GM18498 (cell line): ENCODE measurements around the gene CCR3.
A peak's percentile ranks its signal among the peaks of the same experiment; 100 is the strongest.

Source experiments
- ATAC-seq: cut with Tn5 transposase; IDR thresholded peaks from one replicate; pipeline ENCODE4 v1.9.1; 2021; ENCODE audit warnings: mild to moderate bottlenecking, moderate library complexity; ENCODE audit not compliant: unreplicated experiment

The CCR3 gene

DNA sequence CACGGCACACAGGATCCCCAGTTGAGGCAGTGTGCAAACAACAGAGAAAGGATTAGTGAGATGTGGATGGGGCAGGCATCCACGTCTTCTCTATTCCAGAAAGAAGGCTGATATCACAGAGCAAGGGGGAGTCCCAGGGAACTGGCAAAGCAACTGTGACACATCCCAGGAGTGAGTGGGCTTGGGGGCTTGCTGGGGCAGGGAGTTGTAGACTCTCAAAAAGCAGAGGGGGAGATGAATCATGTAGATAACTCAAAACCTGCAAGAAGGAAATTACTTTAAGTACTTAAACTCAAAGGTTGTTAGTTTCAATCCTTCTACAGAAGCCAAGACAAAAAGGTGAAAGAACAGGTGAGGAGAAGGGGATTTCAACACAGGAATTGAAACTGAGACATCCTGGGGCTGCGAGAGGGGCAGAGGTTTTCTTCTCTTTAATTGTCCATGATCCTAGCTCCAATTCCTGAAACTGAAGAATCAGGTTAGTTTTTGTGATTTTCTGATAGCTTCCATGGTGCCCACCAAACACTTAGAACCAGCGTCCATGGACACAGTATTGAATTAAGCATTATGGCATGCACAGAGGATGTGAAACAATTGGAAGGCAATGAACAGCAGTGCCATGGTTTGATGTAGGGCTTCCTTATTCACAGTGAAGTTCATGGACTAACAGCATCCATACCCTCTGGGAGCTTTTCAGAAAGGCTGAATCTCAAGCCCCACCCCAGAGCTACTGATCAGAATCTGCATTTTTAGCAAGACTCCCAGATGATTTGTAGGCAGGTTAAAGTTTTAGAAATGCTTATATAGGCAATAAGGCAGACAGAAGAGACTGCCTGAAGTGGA, 52.0 kb downstream of the CCR3 start:
- no peak for ATAC-seq

DNA sequence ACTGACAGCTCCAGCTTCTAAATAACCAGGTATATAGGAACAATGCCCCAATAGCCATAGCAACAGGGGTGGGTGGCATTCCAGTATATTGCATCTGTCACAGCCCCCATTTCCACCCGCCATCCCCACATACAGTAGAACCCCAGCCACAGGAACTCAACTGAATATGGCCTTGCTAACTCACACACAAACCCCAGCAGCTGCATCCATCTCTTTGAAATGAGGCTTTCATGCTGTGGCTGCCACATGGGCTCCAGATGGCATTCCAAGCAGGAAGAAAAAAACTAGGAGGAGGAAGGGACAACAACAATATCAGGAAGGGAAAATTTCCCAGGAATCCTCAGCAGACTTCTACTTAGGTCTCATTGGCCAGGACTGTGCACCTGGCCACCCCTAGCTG, 54.6 kb downstream of the CCR3 start:
- no peak for ATAC-seq

DNA sequence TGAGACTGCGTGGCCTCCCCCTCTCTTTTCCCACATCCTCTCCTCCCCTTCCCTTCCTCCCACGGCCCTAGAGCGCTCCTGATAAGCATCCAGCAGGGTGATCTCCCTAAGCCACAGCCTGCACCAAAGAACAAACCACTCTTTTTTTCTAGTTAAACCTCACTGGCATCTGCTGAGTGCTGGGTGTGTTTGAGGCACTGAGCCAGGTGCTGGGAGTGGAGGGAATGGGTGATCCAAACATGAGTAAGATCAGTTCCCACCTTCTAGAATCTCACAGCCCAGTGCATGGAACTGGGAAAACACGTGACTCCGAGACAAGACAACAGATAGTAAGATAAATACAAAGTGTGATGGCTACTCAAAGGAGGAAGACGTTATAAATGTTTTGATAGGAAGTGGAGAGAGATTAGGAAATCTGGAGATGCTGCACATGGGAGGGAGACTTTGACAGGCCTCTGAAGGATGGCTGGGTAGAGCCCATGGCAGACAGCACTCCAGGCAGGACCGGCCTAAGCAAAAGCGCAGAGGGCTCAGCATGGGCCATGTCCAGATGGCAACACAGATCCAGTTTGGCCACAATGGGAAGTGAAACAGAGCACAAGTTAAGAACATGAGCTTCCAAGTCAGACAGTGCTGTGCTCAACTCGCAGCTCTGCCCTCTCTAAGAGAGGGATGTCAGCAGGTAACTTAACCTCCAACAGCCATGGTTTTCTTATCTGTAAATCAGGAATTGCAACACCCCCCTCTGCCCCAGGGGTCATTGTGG, 55.6 kb downstream of the CCR3 start:
- ATAC-seq, result no peak

DNA sequence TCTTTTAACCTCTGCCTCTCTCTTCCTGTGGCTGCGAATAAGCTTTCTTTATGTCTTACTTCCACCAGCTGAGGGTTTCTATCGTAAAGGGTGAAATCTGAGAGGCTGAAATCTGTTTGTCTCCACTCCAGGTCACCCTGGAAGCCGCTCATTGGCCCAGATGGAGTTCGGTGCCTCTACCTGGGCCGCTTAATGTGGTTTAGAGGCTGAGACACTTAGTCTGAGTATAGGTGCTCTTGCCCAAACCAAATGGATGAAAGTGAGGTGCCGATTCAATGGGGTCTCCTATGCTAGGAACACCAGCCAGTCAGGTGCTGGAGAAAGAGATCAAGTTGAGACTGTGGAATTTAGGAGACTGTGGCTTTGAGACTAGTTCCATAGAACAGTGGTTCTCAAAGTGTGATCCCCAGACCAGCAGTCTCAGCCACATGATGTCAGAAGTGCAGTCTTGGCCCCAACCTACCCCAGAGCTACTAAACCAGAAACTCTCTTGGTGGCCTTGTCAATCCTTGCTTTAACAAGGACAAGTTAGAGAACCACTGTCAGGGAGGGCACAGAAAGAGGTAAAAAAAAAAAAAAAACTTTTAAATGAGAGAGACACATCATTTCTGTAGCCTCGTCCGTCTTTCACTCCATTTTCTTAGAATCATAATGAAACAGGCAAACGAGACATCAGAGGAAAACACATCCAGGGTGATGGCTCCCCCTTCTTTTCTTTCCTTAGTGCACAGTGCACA, 56.8 kb downstream of the CCR3 start:
- ATAC-seq, result peak; percentile 46

DNA sequence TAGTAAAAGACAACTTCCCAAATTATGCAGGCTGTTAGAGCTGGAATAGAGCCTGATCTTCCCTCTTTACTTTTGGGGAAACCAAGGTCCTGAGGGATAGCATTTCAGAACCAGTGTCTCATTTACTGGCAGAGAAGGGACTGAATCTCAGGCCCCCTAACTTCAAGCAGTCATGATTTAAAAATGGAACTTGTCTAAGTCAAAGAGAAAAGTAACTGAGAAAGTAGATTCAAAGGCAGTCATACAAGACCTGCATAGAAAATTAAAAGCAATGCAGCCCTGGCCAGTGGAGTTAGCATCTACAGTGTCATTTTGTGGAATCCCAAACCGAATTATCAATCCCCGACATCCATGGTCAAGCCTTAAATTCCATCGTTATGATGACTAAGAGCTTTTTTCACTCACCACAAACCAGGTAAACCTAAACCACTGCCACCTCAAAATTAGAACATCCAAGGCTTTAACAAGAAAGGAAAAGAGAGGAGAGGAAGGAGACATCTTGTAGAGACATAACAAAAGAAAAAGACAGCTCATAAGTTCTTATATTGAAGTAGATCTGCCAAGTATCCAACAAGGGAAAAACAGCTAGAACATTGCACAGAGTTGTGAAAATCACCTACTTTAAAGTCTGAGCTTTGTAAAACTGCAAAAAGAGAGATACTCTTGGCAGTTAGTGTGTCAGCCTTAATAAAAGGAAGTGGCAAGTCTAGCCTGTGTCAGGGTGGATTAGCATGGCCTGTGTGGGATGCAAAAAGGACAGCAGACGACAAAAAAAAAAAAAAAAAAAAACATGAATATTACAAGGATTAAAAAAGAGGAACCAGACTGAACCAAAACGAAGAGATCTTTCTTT, 57.6 kb downstream of the CCR3 start:
- ATAC-seq, result peak; percentile 18

DNA sequence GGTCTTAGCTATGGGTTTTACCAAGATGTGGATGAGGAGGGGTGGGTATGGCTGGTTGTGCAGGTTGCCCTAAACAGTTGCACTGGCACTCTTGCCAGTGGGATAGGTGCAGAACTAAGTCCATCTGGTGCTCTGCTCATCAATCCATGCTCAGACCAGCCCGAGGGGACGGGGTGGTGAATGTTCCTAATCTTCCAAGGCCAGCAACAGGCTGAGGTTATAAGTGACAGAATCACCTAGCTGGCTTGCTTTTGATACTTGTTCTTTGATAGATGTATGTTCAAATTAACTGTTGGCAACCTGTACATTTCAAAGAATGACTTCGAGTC, 58.2 kb downstream of the CCR3 start:
- no peak for ATAC-seq

DNA sequence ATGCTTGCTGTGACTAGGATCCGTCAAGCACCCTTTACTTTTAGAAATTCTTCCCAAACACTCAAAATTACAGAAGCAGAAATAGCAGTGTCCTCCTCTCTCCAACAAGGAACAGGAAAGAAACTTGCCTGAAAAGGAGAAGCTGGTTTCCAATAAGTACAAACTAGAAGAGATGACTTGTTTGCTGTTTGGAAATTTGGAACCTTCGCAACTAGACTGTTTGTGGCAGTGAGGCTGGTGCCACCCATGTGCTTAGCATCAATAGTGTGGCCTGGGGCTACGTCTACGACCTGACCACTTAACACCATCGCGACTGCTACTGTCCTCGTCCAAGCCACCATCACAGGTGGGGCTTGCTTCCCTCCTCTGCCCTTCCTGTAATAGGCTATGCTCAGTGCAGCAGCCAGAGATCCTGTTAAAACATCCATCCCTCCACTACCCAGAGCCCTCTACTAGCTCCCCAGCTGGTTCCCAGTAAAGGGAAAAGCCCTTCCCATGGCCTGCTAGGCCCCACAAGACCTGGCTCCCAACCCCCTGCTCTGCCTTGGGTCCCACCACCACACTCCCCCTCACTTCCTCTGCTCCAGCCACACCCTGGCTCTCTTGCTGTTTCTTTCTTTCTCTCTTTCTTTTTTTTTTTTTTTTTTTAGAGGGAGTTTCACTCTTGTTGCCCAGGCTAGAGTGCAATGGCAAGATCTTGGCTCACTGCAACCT, 59.0 kb downstream of the CCR3 start:
- no peak for ATAC-seq

DNA sequence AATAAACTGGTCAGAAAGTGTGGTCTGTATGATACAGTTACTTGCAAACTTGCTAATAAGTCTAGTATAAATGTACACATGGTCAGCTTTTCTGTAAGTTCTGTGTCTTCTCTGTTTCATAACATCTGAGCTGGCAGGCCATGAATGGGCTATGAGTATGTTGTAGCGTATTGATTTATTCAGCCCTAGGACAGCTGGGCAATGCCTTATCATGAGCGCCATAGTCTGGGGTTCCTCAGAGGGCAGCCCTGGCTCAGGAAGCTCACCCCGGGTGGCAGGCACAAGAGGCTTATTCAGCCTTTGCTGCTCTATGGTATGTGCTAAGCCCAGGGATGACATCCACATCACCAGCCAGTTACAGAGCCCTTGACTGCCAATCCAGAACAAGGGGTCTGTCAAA, 61.0 kb downstream of the CCR3 start:
- ATAC-seq, result no peak

DNA sequence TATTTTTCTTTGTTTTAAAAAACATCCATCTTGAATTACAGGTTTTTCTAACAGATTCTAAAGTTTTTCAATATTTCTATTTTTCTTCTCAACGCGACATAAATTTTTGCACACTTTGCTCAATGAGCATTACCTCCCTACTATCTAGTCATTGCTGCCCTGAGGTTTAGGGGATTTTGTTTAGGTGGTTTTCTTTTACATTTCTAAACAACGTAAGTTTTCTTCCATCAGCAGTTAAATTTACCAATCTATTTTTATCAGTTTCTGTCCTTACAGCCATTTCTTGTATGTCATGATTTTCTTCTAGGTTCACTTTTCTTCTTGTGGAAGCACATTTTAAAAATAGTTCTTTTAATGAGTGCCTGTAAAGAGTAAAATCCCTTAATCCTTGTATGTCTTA, 62.5 kb downstream of the CCR3 start:
- ATAC-seq, result no peak

DNA sequence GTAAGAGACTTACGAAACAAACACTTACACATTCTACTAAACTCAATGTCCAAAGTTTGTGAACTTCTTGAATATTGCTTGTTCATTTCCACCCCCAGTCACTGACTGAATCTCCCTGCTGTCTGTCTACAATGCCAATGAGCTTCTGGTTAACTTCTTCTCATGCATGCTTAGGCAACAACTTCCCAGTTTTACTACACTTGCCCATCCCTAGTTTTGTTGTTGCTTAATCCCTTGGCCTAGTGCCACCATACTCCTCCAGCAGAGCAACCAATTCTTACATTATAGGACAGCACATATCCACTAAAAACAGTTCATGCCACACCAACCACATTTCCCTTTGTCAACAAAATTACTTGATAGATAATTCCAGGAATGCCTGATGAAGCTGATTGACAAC, 70.7 kb downstream of the CCR3 start:
- no peak for ATAC-seq

DNA sequence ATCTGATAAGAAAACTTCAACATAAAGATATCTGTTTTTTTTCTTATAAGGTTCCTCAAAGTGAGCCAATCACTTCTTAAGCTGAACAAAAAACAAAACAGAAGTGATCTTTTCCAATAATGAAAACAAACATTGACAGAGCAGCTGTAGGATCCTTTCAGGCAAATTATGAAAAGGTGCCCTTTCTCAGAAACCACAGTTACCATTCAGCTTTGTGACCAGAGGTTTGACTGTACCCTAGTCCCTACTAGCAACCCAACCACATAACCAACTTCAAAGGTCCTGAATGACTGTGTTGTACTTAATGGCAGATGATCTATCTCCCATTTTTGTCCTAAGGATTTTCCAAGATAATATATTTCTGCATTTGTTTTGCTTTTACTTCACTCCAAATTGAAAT, 72.3 kb downstream of the CCR3 start:
- ATAC-seq, result peak; percentile 72

DNA sequence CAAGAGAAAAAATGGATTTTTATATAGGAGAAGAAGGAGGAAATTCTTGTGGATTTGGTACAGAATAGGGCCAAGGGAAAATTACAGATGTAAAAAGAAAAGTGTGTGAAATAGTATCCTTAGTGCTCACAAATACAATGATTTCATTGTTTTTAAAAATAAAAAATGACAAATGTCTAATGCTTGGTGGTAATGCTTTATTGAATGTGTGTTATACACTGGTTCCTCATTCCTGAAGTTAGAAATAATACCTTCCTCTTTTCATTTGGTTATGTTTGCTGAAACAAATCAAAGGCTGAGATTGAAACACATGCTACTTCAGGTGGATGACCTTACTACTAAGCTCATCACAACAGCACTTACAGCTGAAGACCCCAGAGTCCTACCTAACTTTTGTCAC, 73.9 kb downstream of the CCR3 start:
- ATAC-seq, result no peak
